Dendritic cell treated with granulocyte-macrophage colony-stimulating factor and Interleukin-4, amounts not matched to agents 40 ng/mL and 50 ng/mL, for 4 days (primary cell): ENCODE data around the gene NUDT5.
"Not testable (repeated sequence)": the region's sequence is repeated elsewhere in the genome, so short reads cannot be mapped to it uniquely, and the experiment has no call there.

ENCODE experiments used
- H3K27ac Mint-ChIP-seq: one replicate; pipeline ENCODE4 v1.8.0; 2022; ENCODE audit warnings: mild to moderate bottlenecking, mixed read lengths
- H3K27me3 Mint-ChIP-seq: one replicate; pipeline ENCODE4 v1.8.0; 2022; ENCODE audit warnings: mild to moderate bottlenecking, mixed read lengths
- H3K36me3 Mint-ChIP-seq: one replicate; pipeline ENCODE4 v1.8.0; 2022; ENCODE audit warnings: low read depth, mixed read lengths
- H3K4me1 Mint-ChIP-seq: one replicate; pipeline ENCODE4 v1.8.0; 2022; ENCODE audit warnings: low read depth, mixed read lengths
- H3K4me3 Mint-ChIP-seq: one replicate; pipeline ENCODE4 v1.8.0; 2022; ENCODE audit warnings: mild to moderate bottlenecking, moderate library complexity, mixed read lengths
- H3K9me3 Mint-ChIP-seq: one replicate; pipeline ENCODE4 v1.8.0; 2022; ENCODE audit warnings: mixed read lengths
- intact Hi-C: fragments of 100-400 bp; cut with micrococcal nuclease; formaldehyde crosslinking; loops from one replicate; pipeline ENCODE4 v1.15.0; 2022

NUDT5 gene

DNA sequence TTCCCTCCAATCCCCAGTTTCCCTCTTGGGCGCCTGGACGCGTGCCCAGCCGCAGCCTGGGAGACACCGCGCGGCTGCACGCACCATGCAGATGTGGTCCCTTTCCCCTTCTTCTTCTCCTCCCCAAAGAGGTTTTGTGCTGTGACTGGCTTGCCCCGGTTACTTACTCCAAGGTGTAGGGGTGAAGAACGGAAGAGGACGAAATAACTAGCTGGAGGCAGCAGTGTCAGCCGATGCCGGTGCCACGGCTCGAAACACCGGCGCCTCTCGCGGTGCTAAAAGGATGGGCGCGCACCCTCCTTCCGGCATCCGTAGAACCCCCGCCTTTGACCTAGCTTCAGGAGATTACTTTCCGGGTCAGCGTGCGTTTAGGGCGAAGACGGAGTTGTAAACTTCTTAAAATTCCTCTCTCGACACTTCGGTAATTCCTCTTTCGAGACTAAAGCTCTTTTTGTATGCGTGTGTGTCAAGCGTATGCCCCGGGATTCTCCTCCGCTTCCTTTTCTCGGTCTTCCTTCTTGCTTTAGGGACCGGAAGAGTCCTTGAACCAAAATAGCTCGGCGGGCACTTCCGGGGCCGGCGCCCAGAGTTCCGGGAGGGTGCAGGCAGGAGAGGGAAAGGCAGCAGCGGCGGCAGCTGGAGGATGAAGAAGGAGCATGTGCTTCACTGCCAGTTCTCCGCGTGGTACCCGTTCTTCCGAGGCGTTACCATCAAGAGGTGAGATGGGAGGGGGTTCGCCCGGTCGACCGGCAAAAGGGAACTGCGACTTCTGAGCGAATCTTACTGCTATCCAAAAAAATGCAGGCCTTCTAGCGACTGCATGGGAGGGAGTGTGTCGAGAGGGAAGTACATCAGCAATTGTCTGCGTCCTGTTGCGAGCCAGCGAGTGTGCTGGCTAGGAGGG is at the start of gene NUDT5, which contains the start of gene CDC123:
Gene NUDT5 (minus strand): TSS at position 289 of the 904 bp plus-strand sequence. CDS start 9,600 bp downstream, outside the sequence.
Gene CDC123 (plus strand): TSS at position 586 of the 904 bp plus-strand sequence. CDS start 58 bp downstream, at position 644.
- intact Hi-C loops = loop anchor here (5.0 kb wide), 2 partner anchors 69 to 516 kb away; partner anchors contain the start of gene SEC61A2
- Mint-ChIP-seq H3K27ac (peak within 1 kb of the TSS; percentile 95), H3K27me3 (no peaks in the 10 kb centered on the region), H3K9me3 (no peaks in the 10 kb centered on the region), H3K4me1 (peaks cover 55% of the 10 kb centered on the region), H3K36me3 (peaks cover 53% of the 10 kb centered on the region), H3K4me3 (peak within 1 kb of the TSS; percentile 95)

DNA sequence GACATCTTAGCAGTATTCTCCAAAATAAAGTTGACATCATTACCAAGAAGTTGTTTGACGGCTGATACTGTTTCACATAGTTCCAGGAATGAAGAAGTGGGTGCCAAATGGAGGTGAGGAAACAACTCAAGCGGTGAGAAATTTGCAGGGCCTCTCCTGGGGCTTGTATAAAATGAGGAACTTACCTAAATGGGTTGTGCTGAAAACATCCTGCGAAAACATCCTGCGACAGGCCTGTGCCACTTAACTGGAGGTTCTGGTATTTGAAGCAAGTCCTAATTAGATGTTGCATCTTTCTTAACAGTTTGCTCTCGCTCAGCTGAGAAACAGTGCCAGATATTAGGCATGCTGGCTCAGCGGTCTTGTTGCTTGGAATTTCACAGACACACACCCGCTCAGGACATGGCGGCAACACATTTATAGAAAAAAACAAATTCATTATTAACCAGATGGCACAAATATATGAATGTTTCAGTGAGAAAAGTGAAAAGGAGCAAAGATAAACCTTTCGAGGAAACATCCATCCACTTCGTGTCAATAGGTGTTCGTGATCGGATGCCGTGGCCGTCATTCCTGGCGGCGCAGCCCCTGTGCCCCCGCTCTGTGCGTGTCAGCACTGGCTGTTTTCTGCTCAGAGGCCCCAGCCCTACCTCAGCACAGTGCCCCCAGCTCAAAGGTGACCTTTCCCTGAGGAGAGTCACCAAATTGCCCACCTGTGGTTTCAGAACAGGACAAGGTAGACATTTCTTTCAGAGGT is 48.4 kb upstream of the NUDT5 start:
- Mint-ChIP-seq H3K27me3 (no peaks in the 10 kb centered on the region), H3K4me1 (peaks cover 53% of the 10 kb centered on the region), H3K9me3 (no peaks in the 10 kb centered on the region), H3K27ac (peak overlapping the region; percentile 99), H3K36me3 (peaks cover 67% of the 10 kb centered on the region), H3K4me3 (no peak overlapping the region)
- intact Hi-C loops = loop anchor here (10.0 kb wide), 1 partner anchor 461 kb away; no protein-coding TSS in a partner anchor

DNA sequence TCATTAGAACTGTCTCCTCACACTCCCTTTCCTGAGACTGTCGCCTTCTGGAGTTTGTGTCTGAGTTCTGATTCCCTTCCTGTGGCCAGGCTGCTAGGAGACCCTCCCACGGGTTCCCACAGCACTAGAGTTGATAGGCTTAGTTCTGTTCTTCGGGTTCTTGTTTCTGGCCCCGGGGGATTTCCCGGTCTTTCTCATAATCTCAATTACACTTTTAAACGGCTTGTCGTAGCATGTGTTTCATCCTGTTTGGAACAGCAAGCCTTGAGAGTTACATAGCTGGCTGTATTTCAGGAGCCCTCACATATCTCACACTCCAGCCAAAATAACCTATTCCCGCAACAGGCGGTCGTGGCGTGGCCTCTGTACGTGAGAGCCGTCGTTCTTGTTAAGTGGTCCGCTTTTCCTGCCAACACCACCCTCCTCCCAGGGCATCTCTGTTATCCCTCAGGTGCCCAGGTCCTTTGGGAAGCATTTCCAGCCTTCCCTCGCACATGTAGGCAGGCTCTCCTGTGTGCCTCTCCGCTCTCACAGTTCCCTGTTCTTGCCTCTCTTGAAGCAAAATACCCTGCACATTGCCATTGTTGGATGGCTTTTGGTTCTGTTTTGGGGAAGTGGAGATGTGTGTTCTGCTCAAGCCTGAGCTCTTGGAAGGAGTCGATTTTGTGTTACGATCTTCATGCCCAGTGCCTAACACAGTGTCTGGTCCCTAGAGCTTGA is 46.3 kb upstream of the NUDT5 start:
- Mint-ChIP-seq H3K4me3 (peak overlapping the region; percentile 69), H3K36me3 (peaks cover 62% of the 10 kb centered on the region), H3K27ac (peak overlapping the region; percentile 99), H3K9me3 (no peaks in the 10 kb centered on the region), H3K27me3 (no peaks in the 10 kb centered on the region), H3K4me1 (peaks cover 56% of the 10 kb centered on the region)
- intact Hi-C loops = loop anchor here (10.0 kb wide), 1 partner anchor 463 kb away; no protein-coding TSS in a partner anchor

DNA sequence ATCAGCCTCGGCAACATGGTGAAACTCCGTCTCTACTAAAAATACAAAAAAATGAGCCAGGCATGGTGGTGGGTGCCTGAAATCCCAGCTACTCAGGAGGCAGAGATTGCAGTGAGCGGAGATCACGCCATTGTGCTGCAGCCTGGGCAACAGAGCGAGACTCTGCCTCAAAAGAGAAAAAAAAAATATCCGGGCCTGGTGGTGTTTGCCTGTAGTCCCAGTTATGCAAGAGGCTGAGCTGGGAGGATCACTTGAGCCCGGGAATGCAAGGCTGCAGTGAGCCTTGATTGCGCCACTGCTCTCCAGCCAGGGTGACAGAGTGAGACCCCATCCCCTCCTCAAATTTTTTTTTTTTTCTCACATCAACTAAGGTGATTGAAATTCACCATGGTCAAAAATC is 43.1 kb upstream of the NUDT5 start:
- Mint-ChIP-seq H3K36me3 (peaks cover 60% of the 10 kb centered on the region), H3K4me1 (peaks cover 44% of the 10 kb centered on the region), H3K27me3 (no peaks in the 10 kb centered on the region), H3K4me3 (no peak overlapping the region), H3K9me3 (no peaks in the 10 kb centered on the region), H3K27ac (no peak overlapping the region)
- intact Hi-C loops = no loop called here

DNA sequence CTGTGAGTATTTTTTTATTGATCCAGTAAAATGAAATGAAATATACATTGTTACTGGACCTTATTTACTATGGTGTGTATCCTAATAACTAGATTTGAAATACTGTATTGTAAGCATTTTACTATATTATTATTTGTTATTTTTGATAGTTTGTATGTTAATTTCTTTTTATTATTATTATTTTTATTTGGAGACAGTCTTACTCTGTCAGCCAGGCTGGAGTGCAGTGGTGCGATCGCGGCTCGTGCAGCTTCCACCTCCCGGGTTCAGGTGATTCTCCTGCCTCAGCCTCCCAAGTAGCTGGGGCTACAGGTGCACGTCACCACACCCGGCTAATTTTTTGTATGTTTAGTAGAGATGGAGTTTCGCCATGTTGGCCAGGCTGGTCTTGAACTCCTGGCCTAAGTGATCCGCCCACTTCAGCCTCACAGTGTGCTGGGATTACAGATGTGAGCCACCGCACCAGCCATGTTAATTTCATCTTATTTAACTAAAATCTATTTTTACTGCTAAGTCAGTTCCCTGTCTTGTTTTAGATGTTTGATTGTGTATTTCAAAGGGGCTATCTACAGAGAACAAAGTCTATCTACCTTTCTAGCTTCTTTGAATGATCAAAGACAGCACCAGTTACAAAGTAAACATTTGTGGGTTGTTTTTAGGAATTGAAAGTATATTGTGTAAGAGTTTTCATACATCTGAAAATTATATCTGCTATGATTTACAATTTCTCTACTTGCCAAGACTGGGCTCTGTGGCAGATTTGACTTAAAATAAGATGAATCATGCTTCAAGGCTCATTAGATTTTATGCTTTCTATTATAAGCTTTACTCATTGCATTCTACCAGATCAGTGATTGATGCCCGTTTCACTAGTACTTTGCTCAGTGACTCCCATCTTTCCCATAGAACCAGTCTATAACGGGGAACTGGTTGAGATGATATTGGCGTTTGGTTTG is 41.9 kb upstream of the NUDT5 start:
- intact Hi-C loops = no loop called here
- no peaks in the 10 kb centered on the region for H3K9me3 Mint-ChIP-seq
- H3K4me1 Mint-ChIP-seq = peaks cover 33% of the 10 kb centered on the region
- H3K27ac Mint-ChIP-seq = peak overlapping the region; percentile 66
- no peak overlapping the region for H3K4me3 Mint-ChIP-seq
- no peaks in the 10 kb centered on the region for H3K27me3 Mint-ChIP-seq
- peaks cover 67% of the 10 kb centered on the region for H3K36me3 Mint-ChIP-seq

DNA sequence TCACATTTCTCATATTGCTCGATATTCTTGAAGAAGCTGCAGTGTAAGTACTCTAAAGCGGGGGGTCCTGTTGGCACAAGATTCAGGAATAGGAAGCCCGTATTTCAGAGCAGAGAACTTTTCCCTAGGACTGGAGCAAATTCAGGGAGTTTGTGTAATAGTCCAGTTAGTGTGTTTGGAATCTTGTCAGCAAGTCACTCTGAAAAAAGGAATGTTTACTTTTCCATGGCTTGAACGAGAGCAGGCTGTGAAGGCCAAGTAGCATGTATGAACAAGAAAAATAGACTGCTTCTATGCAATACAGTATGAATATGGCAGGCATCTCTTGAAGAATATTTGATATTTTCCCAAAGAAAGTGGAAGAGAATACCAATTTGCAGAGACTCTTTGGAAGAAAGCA is 40.1 kb upstream of the NUDT5 start:
- Mint-ChIP-seq H3K4me1 (peaks cover 15% of the 10 kb centered on the region), H3K27me3 (no peaks in the 10 kb centered on the region), H3K36me3 (peaks cover 84% of the 10 kb centered on the region), H3K27ac (no peak overlapping the region), H3K4me3 (no peak overlapping the region), H3K9me3 (no peaks in the 10 kb centered on the region)
- intact Hi-C loops = no loop called here

DNA sequence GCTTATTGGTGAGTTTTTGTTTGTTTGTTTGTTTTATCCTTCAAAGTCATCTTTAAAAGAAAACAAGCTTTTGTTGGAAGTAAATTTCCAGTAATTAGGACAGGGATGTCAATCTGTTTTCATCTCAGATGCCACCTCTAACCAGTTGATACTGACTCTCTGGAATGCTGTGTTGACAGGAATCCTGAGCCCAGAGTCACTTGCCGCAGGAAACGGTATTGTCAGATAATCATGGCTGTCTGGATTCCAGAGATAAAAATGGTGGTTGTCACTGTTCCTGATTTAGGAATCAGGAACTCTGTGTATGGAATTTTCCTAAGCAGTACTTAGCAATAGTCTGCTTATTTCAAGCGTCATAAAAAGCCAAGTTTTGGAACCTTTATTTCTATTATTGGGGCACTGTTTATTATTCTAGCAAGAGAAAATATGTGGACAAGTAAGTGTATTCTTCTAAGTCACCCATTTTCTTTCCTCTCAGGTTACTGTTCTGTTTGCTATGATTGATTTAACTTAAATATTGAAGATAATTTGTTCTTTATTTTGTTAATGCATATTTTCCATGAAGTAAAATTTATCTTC is 39.5 kb upstream of the NUDT5 start:
- Mint-ChIP-seq H3K27me3 (no peaks in the 10 kb centered on the region), H3K4me3 (no peak overlapping the region), H3K4me1 (peaks cover 9% of the 10 kb centered on the region), H3K27ac (no peak overlapping the region), H3K36me3 (peaks cover 85% of the 10 kb centered on the region), H3K9me3 (no peaks in the 10 kb centered on the region)
- intact Hi-C loops = no loop called here

DNA sequence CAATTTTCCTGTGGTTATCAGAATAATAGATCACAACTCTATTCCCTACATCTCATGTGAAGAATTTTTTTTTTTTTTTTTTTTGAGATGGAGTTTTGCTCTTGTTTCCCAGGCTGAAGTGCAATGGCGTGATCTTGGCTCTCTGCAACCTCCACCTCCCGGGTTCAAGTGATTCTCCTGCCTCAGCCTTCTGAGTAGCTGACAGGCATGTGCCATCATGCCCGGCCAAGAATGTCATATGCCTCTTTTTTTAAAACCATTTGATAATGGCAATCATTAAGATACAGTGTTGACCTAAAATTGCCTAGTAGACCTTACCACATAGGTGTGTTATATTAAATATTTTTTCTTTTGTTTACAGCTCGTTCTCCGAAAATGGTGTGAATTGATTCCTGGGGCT is 39.0 kb upstream of the NUDT5 start:
- intact Hi-C loops, H3K4me3 Mint-ChIP-seq, H3K4me1 Mint-ChIP-seq, H3K9me3 Mint-ChIP-seq, H3K27me3 Mint-ChIP-seq, H3K27ac Mint-ChIP-seq: not testable (repeated sequence)
- peaks cover 87% of the 10 kb centered on the region for H3K36me3 Mint-ChIP-seq

DNA sequence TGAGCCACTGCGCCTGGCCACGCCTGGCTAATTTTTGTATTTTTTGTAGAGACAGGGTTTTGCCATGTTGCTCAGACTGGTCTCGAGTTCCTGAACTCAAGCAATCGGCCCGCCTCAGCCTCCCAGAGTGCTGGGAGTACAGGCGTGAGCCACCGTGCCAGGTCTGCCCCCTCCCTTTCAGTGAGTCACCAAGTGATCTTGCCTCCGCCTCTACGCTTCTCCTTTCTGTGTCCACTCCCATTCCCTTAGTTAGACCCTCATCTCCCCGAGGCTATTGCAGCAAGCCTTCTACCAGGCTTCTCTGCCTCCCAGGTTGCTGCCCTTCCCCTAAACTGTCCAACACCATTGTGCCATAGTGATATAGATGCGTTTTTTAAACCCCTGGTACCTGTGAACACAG is 33.2 kb upstream of the NUDT5 start:
- Mint-ChIP-seq H3K27ac (peak overlapping the region; percentile 7), H3K36me3 (peaks cover 89% of the 10 kb centered on the region), H3K9me3 (no peaks in the 10 kb centered on the region), H3K4me3 (no peak overlapping the region), H3K27me3 (no peaks in the 10 kb centered on the region), H3K4me1 (peaks cover 6% of the 10 kb centered on the region)
- intact Hi-C loops = no loop called here

DNA sequence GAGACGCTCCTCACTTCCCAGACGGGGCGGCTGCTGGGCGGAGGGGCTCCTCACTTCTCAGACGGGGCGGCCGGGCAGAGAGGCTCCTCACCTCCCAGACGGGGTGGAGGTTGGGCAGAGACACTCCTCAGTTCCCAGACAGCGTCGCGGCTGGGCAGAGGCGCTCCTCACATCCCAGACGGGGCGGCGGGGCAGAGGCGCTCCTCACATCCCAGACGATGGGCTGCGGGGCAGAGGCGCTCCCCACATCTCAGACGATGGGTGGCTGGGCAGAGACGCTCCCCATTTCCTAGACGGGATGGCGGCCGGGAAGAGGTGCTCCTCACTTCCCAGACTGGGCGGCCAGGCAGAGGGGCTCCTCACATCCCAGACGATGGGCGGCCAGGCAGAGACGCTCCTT is 30.7 kb upstream of the NUDT5 start:
- peaks cover 88% of the 10 kb centered on the region for H3K36me3 Mint-ChIP-seq
- H3K4me3 Mint-ChIP-seq, H3K9me3 Mint-ChIP-seq, H3K27me3 Mint-ChIP-seq, intact Hi-C loops, H3K27ac Mint-ChIP-seq: not testable (repeated sequence)
- H3K4me1 Mint-ChIP-seq = peaks cover 14% of the 10 kb centered on the region

DNA sequence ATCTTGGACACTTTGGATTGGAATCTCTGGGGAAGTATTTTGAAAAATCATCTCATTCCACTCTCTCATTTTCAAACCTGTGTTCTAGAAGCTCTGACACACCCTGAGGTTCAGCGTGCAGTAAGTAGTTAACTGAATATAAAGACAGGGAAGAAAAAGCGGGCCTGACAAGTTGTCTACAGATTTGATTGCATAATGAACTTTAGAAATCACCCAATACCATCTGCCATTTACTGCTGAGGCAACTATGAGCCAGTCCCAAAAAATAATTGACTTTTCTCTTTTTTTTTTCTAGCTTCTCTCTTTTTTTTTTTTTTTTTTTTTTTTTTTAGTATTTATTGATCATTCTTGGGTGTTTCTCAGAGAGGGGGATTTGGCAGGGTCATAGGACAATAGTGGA is 29.8 kb upstream of the NUDT5 start:
- Mint-ChIP-seq H3K36me3 (peaks cover 82% of the 10 kb centered on the region), H3K4me3 (no peak overlapping the region), H3K27me3 (no peaks in the 10 kb centered on the region), H3K27ac (no peak overlapping the region), H3K4me1 (peaks cover 17% of the 10 kb centered on the region), H3K9me3 (no peaks in the 10 kb centered on the region)
- intact Hi-C loops = no loop called here

DNA sequence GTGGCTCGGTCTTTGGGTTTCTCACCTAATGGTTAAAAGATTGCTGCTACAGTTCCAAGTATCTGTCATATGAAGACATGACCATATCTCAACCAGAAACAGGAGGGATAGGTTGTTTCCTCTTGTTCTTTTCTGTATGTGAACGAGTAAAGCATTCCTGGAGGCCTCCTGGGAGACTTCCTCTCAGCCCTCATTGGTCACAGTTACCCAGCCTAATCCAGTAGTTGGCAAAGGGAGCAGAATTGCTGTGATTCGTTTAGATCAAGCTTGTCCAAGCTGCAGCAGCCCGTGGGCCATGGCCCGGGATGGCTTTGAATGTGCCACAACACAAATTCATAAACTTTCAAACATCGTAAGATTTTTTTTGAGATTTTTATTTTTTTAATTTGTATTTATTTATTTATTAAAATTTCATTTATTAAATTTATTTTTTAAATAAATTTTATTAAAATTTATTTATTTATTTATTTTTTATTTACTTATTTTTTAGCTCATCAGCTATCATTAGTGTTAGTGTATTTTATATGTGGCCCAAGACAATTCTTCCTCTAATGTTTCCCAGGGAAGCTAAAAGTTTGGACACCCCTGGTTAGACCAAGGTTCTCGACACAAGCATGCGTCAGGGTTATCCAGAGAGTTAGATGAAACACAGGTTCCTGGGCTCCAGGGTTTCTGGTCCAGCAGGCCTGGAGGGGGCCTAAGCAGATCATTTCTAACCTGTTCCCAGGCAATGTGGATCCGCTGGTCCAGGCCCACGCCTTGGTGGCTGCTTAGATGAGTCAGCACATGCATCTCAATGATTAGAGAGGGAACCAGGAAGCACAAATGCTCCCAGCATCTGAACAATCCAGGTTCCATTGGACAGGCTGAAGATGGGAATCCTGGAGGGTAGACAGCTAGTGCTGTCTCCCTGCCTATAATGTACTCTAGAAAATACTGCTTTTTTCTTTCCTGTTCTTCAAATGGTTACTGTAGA is 25.9 kb upstream of the NUDT5 start:
- intact Hi-C loops = no loop called here

More for the DNA sequence above, 25.9 kb upstream of the NUDT5 start:
- no peaks in the 10 kb centered on the region for H3K9me3 Mint-ChIP-seq
- peaks cover 86% of the 10 kb centered on the region for H3K36me3 Mint-ChIP-seq
- H3K27me3 Mint-ChIP-seq = no peaks in the 10 kb centered on the region
- H3K4me1 Mint-ChIP-seq = peaks cover 32% of the 10 kb centered on the region
- no peak overlapping the region for H3K4me3 Mint-ChIP-seq
- peak overlapping the region; percentile 70 for H3K27ac Mint-ChIP-seq
